Measurements from ENCODE around the gene ANKRD35. TPM values are rescaled to one million over a fixed set of nuclear protein-coding genes. Genes with fewer than 3 reads are reported as not detected.
A peak's percentile ranks its signal among the peaks of the same experiment; 100 is the strongest.
"Not testable (repeated sequence)": the region's sequence is repeated elsewhere in the genome, so short reads cannot be mapped to it uniquely, and the experiment has no call there.

The ANKRD35 gene

GRCh38 chr1:145823565-145824498 lies 61.8 kb downstream of the ANKRD35 start, which contains the start of the genes POLR3C and RNF115:
Gene POLR3C, plus strand, starts transcription at chr1:145824200. Its CDS starts 1,577 bp downstream, at chr1:145825777.
Gene RNF115, minus strand, starts transcription at chr1:145824095. Its CDS starts 222 bp downstream, at chr1:145823873.
- WGBS (ENCODE audit: extremely low coverage, insufficient coverage, low lambda C conversion rate) = no CpG with 5 or more reads among the region's 89 CpGs
- H3K18ac ChIP-seq (ENCODE audit: low read length) = peak within 1 kb of the TSS; percentile 75
- peak within 1 kb of the TSS; percentile 5 for H3K4ac ChIP-seq (ENCODE audit: low read depth, low read length)
- H3K27ac ChIP-seq (ENCODE audit: low read depth, low read length) = peak within 1 kb of the TSS; percentile 90
- peaks cover 3% of the 10 kb centered on the region for H3K79me2 ChIP-seq (ENCODE audit: control insufficient read depth, insufficient read depth, low read length)
- peak within 1 kb of the TSS; percentile 95 for H3K9ac ChIP-seq (ENCODE audit: low read length)
- no peak within 1 kb of the TSS for H2AK5ac ChIP-seq (ENCODE audit: low read length)
- no peaks in the 10 kb centered on the region for H3K27me3 ChIP-seq (ENCODE audit: insufficient read depth, low read length, poor library complexity)
- H2BK15ac ChIP-seq (replicated peaks; ENCODE audit: low read depth) = no peak within 1 kb of the TSS
- peak within 1 kb of the TSS; percentile 72 for H3K23ac ChIP-seq (ENCODE audit: low read length)
- H2BK120ac ChIP-seq (ENCODE audit: low read depth, low read length) = no peak within 1 kb of the TSS
- H3K56ac ChIP-seq (ENCODE audit: low read length) = peak within 1 kb of the TSS; percentile 95
- peaks cover 5% of the 10 kb centered on the region for H3K79me1 ChIP-seq (ENCODE audit: low read length)
- peak within 1 kb of the TSS; percentile 33 for H2BK5ac ChIP-seq (ENCODE audit: low read length)
- H3K4me1 ChIP-seq (ENCODE audit: control insufficient read depth, low read depth, low read length) = no peaks in the 10 kb centered on the region
- H3K36me3 ChIP-seq (ENCODE audit: control insufficient read depth, insufficient read depth, low read length) = peaks cover 7% of the 10 kb centered on the region
- peak within 1 kb of the TSS; percentile 78 for H3K4me3 ChIP-seq (ENCODE audit: low read length)
- no peak within 1 kb of the TSS for H4K8ac ChIP-seq (ENCODE audit: low read depth, low read length)
- H4K5ac ChIP-seq (ENCODE audit: low read length) = no peak within 1 kb of the TSS
- H3K4me2 ChIP-seq (ENCODE audit: low read length) = peak within 1 kb of the TSS; percentile 63
- DNase-seq = peak; percentile 96

- not testable (repeated sequence) for H3K18ac ChIP-seq (ENCODE audit: low read length); H2AK5ac ChIP-seq (ENCODE audit: low read length); H2BK15ac ChIP-seq (replicated peaks; ENCODE audit: low read depth); H3K4ac ChIP-seq (ENCODE audit: low read depth, low read length); H3K9ac ChIP-seq (ENCODE audit: low read length); DNase-seq; H3K23ac ChIP-seq (ENCODE audit: low read length); H2BK120ac ChIP-seq (ENCODE audit: low read depth, low read length); H3K4me1 ChIP-seq (ENCODE audit: control insufficient read depth, low read depth, low read length); H3K56ac ChIP-seq (ENCODE audit: low read length); H4K5ac ChIP-seq (ENCODE audit: low read length); H4K8ac ChIP-seq (ENCODE audit: low read depth, low read length); H3K27ac ChIP-seq (ENCODE audit: low read depth, low read length); H3K27me3 ChIP-seq (ENCODE audit: insufficient read depth, low read length, poor library complexity); H2BK5ac ChIP-seq (ENCODE audit: low read length); H3K36me3 ChIP-seq (ENCODE audit: control insufficient read depth, insufficient read depth, low read length); H3K79me1 ChIP-seq (ENCODE audit: low read length); H3K79me2 ChIP-seq (ENCODE audit: control insufficient read depth, insufficient read depth, low read length); H3K4me2 ChIP-seq (ENCODE audit: low read length); H3K4me3 ChIP-seq (ENCODE audit: low read length)
- no CpG with 5 or more reads among the region's 16 CpGs for WGBS (ENCODE audit: extremely low coverage, insufficient coverage, low lambda C conversion rate)
These were observed 62.8 kb downstream of the ANKRD35 start for GRCh38 chr1:145822779-145823331.

- not testable (repeated sequence) for H3K79me1 ChIP-seq (ENCODE audit: low read length); H3K23ac ChIP-seq (ENCODE audit: low read length); H2BK15ac ChIP-seq (replicated peaks; ENCODE audit: low read depth); H3K27me3 ChIP-seq (ENCODE audit: insufficient read depth, low read length, poor library complexity); H2AK5ac ChIP-seq (ENCODE audit: low read length); H3K56ac ChIP-seq (ENCODE audit: low read length); H2BK5ac ChIP-seq (ENCODE audit: low read length); H3K4me1 ChIP-seq (ENCODE audit: control insufficient read depth, low read depth, low read length); H4K5ac ChIP-seq (ENCODE audit: low read length); H3K4me2 ChIP-seq (ENCODE audit: low read length); H4K8ac ChIP-seq (ENCODE audit: low read depth, low read length); H3K4me3 ChIP-seq (ENCODE audit: low read length); H3K36me3 ChIP-seq (ENCODE audit: control insufficient read depth, insufficient read depth, low read length); H3K18ac ChIP-seq (ENCODE audit: low read length); H2BK120ac ChIP-seq (ENCODE audit: low read depth, low read length); DNase-seq; H3K9ac ChIP-seq (ENCODE audit: low read length); H3K4ac ChIP-seq (ENCODE audit: low read depth, low read length); H3K27ac ChIP-seq (ENCODE audit: low read depth, low read length); H3K79me2 ChIP-seq (ENCODE audit: control insufficient read depth, insufficient read depth, low read length)
- no CpG with 5 or more reads among the region's 6 CpGs for WGBS (ENCODE audit: extremely low coverage, insufficient coverage, low lambda C conversion rate)
These were observed 67.6 kb downstream of the ANKRD35 start for GRCh38 chr1:145818095-145818494.

Small RNA genes within 50 kb of the gene (small RNA-seq; reads per million reads assigned to genes)
- not detected for gene MIR6736 (ENCODE audit: insufficient read depth)
